Mucosa of stomach (tissue), 1 donor: ENCODE results near the gene PTH2.

Experiments used
- H3K27me3 ChIP-seq: one replicate; pipeline ENCODE4 v1.7.0; 2013; ENCODE audit warnings: mild to moderate bottlenecking, low read length; ENCODE audit not compliant: control insufficient read depth, insufficient read depth
- H3K36me3 ChIP-seq: one replicate; pipeline ENCODE4 v1.7.0; 2013; ENCODE audit warnings: low read length; ENCODE audit not compliant: control insufficient read depth, insufficient read depth
- H3K4me1 ChIP-seq: one replicate; pipeline ENCODE4 v1.7.0; 2013; ENCODE audit warnings: mild to moderate bottlenecking, low read length; ENCODE audit not compliant: control insufficient read depth, insufficient read depth
- H3K4me3 ChIP-seq: one replicate; pipeline ENCODE4 v1.7.0; 2013; ENCODE audit warnings: low read length
- H3K9ac ChIP-seq: one replicate; pipeline ENCODE4 v1.7.0; 2013; ENCODE audit warnings: mild to moderate bottlenecking, low read length, moderate library complexity
- H3K9me3 ChIP-seq: one replicate; pipeline ENCODE4 v1.7.0; 2013; ENCODE audit warnings: mild to moderate bottlenecking, low read length, moderate library complexity; ENCODE audit not compliant: control insufficient read depth
- donor health status: Pancreatic carcinoma.

The PTH2 gene

GRCh38 chr19:49414256-49414655 lies 9.0 kb downstream of the PTH2 start:
- H3K9me3 ChIP-seq: no peaks in the 10 kb centered on the region
- peaks cover 5% of the 10 kb centered on the region for H3K4me1 ChIP-seq
- no peak overlapping the region for H3K4me3 ChIP-seq
- H3K27me3 ChIP-seq: peaks cover 21% of the 10 kb centered on the region
- H3K9ac ChIP-seq: no peak overlapping the region
- H3K36me3 ChIP-seq: no peaks in the 10 kb centered on the region

GRCh38 chr19:49413348-49413747 lies 9.9 kb downstream of the PTH2 start:
- no peaks in the 10 kb centered on the region for H3K36me3 ChIP-seq
- H3K27me3 ChIP-seq: peaks cover 14% of the 10 kb centered on the region
- no peak overlapping the region for H3K9ac ChIP-seq
- H3K4me3 ChIP-seq: no peak overlapping the region
- H3K9me3 ChIP-seq: no peaks in the 10 kb centered on the region
- H3K4me1 ChIP-seq: peaks cover 5% of the 10 kb centered on the region

- Histone ChIP-seq H3K4me1 (peaks cover 5% of the 10 kb centered on the region), H3K27me3 (peaks cover 4% of the 10 kb centered on the region), H3K36me3 (no peaks in the 10 kb centered on the region), H3K4me3 (no peak overlapping the region), H3K9me3 (no peaks in the 10 kb centered on the region), H3K9ac (no peak overlapping the region)
These were observed 11.4 kb downstream of the PTH2 start for GRCh38 chr19:49411681-49412326.

- H3K27me3 ChIP-seq: peaks cover 4% of the 10 kb centered on the region
- no peak overlapping the region for H3K4me3 ChIP-seq
- no peaks in the 10 kb centered on the region for H3K9me3 ChIP-seq
- no peak overlapping the region for H3K9ac ChIP-seq
- H3K36me3 ChIP-seq: no peaks in the 10 kb centered on the region
- peaks cover 5% of the 10 kb centered on the region for H3K4me1 ChIP-seq
These were observed 13.7 kb downstream of the PTH2 start for GRCh38 chr19:49409441-49410029.

- Histone ChIP-seq H3K9ac (no peak overlapping the region), H3K4me3 (no peak overlapping the region), H3K36me3 (no peaks in the 10 kb centered on the region), H3K4me1 (peaks cover 5% of the 10 kb centered on the region), H3K9me3 (no peaks in the 10 kb centered on the region), H3K27me3 (peaks cover 4% of the 10 kb centered on the region)
These were observed 14.3 kb downstream of the PTH2 start for GRCh38 chr19:49408816-49409440.

GRCh38 chr19:49407482-49408015 lies 15.7 kb downstream of the PTH2 start:
- no peaks in the 10 kb centered on the region for H3K27me3 ChIP-seq
- H3K9ac ChIP-seq: no peak overlapping the region
- peaks cover 5% of the 10 kb centered on the region for H3K4me1 ChIP-seq
- no peaks in the 10 kb centered on the region for H3K9me3 ChIP-seq
- no peaks in the 10 kb centered on the region for H3K36me3 ChIP-seq
- H3K4me3 ChIP-seq: no peak overlapping the region

DNA sequence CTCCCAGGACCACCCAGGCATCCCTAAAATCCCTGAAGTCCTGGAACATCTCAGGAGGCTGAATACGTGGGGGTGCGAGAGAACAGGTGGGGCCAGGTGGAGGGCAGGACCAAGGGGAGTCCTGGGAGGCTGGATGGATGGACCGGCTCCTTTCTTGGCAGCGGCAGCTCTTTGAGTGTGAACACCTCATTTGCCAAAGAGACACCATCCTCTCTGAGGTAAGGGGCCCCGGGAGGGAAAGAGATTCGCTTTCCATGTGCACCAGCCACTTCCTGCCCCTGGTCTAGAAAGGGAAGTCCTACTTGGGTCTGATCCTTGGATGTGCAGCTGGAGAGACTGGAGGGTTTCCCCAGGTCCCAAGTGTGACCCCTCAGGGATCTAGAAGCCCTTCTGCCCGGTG lies 16.2 kb downstream of the PTH2 start:
- Histone ChIP-seq H3K4me3 (no peak overlapping the region), H3K9ac (no peak overlapping the region), H3K9me3 (no peaks in the 10 kb centered on the region), H3K36me3 (no peaks in the 10 kb centered on the region), H3K27me3 (no peaks in the 10 kb centered on the region), H3K4me1 (peaks cover 5% of the 10 kb centered on the region)

GRCh38 chr19:49403404-49404187 lies 19.6 kb downstream of the PTH2 start:
- H3K9me3 ChIP-seq: no peaks in the 10 kb centered on the region
- H3K27me3 ChIP-seq: no peaks in the 10 kb centered on the region
- H3K9ac ChIP-seq: no peak overlapping the region
- H3K36me3 ChIP-seq: no peaks in the 10 kb centered on the region
- H3K4me3 ChIP-seq: no peak overlapping the region
- no peaks in the 10 kb centered on the region for H3K4me1 ChIP-seq

- Histone ChIP-seq H3K4me1 (no peaks in the 10 kb centered on the region), H3K9me3 (no peaks in the 10 kb centered on the region), H3K27me3 (peaks cover 4% of the 10 kb centered on the region), H3K4me3 (no peak overlapping the region), H3K36me3 (no peaks in the 10 kb centered on the region), H3K9ac (no peak overlapping the region)
These were observed 23.2 kb downstream of the PTH2 start for GRCh38 chr19:49400029-49400428.

DNA sequence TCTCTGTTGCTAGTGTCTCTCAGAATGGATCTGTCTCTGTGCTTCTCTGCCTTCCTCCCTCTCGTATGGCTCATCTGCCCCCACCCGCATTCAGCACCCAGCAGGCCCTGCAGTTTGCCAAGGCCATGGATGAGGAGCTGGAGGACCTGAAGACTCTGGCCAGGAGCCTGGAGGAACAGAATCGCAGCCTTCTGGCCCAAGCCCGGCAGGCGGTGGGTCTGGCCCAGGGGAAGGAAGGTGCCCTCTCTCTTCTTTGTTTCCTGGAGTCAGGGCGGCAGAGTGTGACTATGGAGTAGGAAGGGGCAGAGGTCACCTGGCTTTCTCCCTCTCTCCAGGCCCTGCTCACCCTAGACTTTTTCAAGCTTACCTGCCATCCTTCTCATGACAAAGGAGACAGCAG lies 24.3 kb downstream of the PTH2 start:
- Histone ChIP-seq H3K9ac (no peak overlapping the region), H3K4me3 (no peak overlapping the region), H3K4me1 (no peaks in the 10 kb centered on the region), H3K36me3 (no peaks in the 10 kb centered on the region), H3K27me3 (peaks cover 4% of the 10 kb centered on the region), H3K9me3 (no peaks in the 10 kb centered on the region)

DNA sequence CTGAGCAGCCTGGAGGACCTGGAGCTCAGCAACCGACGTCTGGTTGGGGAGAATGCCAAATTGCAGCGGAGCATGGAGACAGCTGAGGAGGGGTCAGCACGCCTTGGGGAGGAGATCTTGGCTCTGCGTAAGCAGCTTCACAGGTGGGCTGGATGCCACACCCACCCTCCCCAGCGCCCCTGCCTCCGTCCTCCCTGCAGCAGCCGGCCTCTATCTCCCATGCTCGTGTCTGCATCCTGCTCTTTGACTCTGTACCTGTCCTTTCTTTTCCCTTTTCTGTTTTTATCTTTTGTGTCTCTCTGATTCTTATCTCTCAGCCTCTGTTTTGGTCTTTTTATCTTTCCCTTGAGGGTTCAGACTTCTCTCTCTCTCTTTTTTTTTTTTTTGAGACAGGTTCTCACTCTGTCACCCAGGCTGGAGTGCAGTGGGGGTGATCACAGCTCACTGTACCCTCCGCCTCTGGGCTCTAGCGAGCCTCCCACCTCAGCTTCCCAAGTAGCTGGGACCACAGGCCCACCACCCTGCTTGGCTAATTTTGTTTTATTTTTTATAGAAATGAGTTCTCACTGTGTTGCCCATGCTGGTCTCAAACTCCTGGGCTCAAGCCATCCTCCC lies 25.1 kb downstream of the PTH2 start:
- Histone ChIP-seq H3K9ac (no peak overlapping the region), H3K36me3 (no peaks in the 10 kb centered on the region), H3K4me1 (no peaks in the 10 kb centered on the region), H3K9me3 (no peaks in the 10 kb centered on the region), H3K27me3 (peaks cover 4% of the 10 kb centered on the region), H3K4me3 (no peak overlapping the region)
